ENCODE measurements around the gene ZNF469.

DNA sequence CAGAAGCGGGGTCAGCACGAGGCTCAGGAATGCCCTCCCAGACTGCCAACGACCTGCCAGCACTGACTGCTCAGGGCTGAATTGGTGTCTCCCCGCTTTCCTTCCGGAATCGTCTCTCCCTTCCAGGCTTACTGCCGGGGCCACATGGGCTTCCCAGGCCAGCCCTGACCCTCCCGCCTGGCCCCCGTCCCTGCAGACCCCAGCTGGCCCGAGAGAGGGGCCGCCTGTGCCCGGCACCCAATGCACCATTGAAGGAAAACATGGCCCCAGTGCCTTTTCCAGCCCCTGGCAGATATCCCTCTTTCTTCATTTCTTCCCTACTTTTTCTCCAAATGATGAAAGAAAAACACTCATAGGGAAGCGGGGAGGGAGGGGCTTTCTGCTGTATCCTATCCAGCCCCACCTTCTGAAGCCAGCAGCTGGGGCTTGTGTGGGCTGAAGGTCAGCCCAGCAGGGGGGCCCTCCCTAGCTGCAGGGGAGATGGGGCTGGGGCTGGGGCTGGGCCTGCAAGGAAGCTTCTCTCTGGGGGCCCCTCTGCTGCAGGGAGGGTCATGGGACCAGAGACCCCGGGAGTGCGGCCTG lies 25.9 kb downstream of the ZNF469 start:
- TF ChIP-seq, protein P1, sequence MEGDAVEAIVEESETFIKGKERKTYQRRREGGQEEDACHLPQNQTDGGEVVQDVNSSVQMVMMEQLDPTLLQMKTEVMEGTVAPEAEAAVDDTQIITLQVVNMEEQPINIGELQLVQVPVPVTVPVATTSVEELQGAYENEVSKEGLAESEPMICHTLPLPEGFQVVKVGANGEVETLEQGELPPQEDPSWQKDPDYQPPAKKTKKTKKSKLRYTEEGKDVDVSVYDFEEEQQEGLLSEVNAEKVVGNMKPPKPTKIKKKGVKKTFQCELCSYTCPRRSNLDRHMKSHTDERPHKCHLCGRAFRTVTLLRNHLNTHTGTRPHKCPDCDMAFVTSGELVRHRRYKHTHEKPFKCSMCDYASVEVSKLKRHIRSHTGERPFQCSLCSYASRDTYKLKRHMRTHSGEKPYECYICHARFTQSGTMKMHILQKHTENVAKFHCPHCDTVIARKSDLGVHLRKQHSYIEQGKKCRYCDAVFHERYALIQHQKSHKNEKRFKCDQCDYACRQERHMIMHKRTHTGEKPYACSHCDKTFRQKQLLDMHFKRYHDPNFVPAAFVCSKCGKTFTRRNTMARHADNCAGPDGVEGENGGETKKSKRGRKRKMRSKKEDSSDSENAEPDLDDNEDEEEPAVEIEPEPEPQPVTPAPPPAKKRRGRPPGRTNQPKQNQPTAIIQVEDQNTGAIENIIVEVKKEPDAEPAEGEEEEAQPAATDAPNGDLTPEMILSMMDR (IDR thresholded peaks at IDR 0.05; ENCODE audit: borderline replicate concordance, extremely low read depth, low read length, poor library complexity, severe bottlenecking): no peak
- TF ChIP-seq EZH2 (IDR thresholded peaks at IDR 0.05; ENCODE audit: borderline replicate concordance, low read depth, low read length, severe bottlenecking): no peak
